Left hindlimb (tissue), 1 donor: ENCODE data around the gene LYRM7.
"Not testable (repeated sequence)": the region's sequence is repeated elsewhere in the genome, so short reads cannot be mapped to it uniquely, and the experiment has no call there.

ENCODE experiments used
- DNase-seq: peaks from one replicate; pipeline ENCODE4 v3.0.0-alpha.2; 2018

LYRM7 gene

GRCh38 chr5:131182839-131183238 lies 12.1 kb downstream of the LYRM7 start:
- DNase-seq: no peak

GRCh38 chr5:131185523-131186104 lies 14.9 kb downstream of the LYRM7 start:
- DNase-seq: no peak

- no peak for DNase-seq
Observed at GRCh38 chr5:131186561-131187256, 16.0 kb downstream of the LYRM7 start.

- DNase-seq: no peak
Observed at GRCh38 chr5:131193106-131193505, 22.4 kb downstream of the LYRM7 start.

GRCh38 chr5:131193897-131194296 lies 23.2 kb downstream of the LYRM7 start:
- DNase-seq: not testable (repeated sequence)

DNA sequence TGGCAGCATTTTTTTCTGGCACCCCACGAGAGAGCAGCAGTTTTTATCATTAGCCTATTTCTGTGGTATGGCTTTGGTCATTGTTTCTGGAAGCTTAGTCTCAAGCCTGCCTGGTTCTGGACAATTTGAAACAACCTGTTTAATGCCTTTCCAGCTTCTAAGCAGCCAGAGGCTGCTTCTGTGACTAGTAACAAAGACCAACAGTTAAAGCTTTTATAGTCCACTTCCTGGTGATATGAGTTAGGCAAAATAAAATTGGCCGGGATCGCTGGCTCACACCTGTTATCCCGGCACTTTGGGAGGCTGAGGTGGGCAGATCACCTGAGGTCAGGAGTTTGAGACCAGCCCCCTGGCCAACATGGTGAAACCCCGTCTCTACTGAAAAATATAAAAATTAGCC lies 24.0 kb downstream of the LYRM7 start:
- no peak for DNase-seq

DNA sequence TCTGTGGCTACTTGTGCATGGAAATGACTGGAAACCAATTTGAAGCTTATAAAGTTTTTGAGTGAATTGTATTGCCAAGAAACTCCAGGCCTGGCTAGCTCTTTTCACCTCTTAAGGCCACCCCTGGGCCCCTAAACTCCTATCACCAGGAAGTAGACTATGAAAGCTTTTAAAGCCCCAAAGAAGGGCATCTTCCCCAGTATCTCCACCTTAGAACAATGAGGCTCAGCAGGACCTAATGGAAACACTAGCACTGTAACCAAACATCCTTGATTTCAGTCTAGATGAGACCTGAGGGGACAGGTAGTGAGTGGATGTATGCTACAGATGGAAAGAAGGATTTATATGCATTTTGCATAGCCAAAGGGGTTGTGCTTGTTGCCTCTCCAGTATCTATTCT lies 25.0 kb downstream of the LYRM7 start:
- no peak for DNase-seq

DNA sequence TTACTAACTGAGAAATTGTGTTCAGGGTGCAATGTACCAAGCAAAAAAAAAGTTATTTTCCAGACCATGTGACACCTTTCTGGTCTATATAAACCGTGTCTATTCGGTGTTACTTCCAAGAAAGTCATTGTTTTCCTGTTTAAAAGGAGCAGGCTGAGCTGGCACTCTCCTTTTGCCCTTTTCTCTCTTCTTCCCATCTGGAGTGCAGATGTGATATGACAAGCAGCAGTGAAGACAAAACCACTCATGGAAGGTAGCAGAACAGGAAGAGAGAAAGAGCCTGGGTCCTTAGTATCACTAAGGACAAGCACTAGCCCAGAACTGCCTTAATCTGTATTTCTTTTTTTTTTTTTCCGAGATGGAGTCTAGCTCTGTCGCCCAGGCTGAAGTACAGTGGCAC lies 25.6 kb downstream of the LYRM7 start:
- DNase-seq: no peak

- DNase-seq: no peak
Observed at GRCh38 chr5:131198625-131199024, 27.9 kb downstream of the LYRM7 start.

GRCh38 chr5:131200560-131200959 lies 29.8 kb downstream of the LYRM7 start:
- DNase-seq: no peak

- DNase-seq: no peak
Observed at GRCh38 chr5:131204964-131205363, 34.2 kb downstream of the LYRM7 start.

DNA sequence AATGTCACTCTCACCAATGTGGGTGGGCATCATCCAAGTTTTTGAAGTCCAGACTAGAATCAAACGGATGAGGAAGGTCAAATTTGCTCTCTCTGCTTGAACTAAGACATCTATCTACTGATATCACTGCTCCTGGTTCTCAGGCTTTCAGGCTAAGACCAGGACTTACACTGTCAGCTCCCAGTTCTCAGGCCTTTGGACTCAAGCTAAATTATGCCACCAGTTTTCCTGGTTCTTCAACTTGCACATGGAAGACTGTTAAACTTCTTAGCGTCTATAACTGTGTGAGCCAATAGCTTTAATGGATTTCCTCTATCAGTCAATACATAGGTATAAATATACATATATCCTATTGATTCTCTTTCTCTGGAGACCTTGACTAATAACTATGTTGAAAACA lies 35.3 kb downstream of the LYRM7 start:
- DNase-seq: no peak

GRCh38 chr5:131206772-131207171 lies 36.0 kb downstream of the LYRM7 start:
- no peak for DNase-seq

DNA sequence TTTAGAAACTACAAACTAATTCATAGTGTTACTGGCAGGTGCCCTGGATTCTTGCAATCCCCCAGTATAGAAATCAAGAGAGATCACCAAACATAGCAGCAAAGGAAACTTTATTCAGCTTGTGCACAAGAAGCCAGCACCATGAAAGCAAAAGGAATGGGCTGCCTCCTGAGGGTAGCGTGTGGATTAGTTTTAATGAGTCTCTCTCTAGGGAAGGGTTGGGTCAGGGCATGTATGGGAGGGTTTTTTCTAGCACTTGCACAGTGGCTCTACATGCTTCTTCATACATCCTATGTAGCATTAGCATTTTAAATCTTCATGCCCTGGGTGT lies 38.4 kb downstream of the LYRM7 start:
- DNase-seq: no peak

DNA sequence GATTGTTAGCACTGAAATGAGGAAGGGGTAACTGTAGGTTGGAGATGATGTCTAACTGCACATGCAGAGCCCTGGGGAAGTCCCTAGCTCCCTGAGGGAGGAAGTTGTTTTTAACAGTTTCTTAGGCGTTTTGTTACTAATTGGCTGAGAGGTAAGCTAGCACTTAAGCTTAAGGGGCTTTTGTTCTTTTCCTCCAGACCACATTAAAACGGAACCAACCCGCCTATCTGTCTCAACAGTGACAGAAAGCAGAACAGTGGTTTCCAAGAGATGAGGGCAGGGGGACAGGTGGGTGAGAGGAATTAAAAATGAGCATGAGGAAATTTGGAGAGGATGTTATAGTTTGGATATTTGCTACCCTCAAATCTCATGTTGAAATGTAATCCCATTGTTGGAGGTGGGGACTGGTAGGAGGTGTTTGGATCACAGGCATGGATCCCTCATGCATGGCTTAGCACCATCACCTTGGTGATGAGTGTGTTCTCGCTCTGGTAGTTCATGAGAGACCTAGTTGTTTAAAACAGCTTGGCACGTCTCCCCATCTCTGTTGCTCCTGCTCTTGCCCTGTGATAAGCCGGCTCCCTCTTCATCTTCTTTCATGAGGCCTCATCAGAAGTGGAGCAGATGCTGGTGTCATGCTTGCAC lies 38.9 kb downstream of the LYRM7 start:
- DNase-seq: no peak

GRCh38 chr5:131210151-131210510 lies 39.4 kb downstream of the LYRM7 start:
- DNase-seq: no peak

DNA sequence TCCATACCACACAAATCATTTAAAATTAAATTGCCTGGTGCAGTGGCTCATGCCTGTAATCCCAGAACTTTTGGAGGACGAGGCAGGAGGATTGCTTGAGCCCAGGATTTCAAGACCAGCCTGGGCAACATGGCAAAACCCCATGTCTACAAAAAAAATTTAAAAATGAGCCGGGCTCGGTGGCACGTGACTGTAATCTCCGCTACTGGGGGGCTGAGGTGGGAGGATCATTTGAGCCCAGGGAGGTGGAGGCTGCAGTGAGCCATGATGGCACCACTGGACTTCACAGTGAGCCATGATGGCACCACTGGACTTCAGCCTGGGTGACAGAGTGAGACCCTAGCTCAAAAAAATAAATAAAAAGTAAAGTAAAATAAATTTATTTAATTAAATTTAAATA lies 40.9 kb downstream of the LYRM7 start:
- DNase-seq: no peak

DNA sequence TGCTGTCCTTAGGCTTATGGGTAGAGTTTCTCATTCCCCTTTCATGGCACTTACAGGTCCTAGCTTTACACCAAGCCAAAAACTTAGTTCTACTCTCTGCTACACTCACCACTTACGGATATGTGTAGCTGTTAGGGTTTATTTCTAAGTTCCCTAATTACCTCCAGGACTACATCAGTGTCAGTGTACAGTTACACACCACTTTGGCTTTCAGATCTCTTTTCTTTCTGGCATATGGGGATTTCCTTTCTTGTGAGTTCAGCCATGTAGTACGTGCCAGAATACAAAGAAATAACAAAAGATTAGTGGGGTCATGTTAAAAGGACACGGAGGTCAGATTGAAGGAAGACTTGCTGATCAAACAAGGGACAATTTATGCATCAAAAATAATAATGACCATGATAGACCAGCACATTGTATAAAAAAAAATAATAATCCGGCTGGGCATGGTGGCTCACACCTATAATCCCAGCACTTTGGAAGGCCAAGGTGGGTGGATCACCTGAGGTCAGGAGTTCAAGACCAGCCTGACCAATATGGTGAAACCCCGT lies 41.8 kb downstream of the LYRM7 start:
- no peak for DNase-seq

GRCh38 chr5:131214609-131215227 lies 44.0 kb downstream of the LYRM7 start:
- no peak for DNase-seq

GRCh38 chr5:131217791-131218190 lies 47.0 kb downstream of the LYRM7 start:
- no peak for DNase-seq

DNA sequence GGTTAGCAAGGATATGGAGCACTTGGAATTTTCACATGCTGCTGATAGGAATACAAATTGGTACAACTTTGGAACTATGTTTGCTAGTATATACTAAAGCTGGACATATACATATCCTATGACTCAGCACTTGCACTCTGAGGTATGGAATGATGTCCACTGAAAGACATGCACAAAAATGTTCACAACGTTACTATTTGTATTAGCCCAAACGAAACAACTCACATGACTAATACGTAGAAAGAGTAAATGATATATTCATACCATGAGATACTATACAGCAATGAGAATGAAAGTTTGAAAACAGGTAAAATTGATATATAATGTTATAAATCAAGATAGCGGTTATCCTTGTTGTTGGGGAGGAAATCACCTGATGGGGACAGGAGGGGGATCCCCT lies 47.6 kb downstream of the LYRM7 start:
- DNase-seq: no peak

- DNase-seq: no peak
Observed at GRCh38 chr5:131220566-131220965, 49.8 kb downstream of the LYRM7 start.

DNA sequence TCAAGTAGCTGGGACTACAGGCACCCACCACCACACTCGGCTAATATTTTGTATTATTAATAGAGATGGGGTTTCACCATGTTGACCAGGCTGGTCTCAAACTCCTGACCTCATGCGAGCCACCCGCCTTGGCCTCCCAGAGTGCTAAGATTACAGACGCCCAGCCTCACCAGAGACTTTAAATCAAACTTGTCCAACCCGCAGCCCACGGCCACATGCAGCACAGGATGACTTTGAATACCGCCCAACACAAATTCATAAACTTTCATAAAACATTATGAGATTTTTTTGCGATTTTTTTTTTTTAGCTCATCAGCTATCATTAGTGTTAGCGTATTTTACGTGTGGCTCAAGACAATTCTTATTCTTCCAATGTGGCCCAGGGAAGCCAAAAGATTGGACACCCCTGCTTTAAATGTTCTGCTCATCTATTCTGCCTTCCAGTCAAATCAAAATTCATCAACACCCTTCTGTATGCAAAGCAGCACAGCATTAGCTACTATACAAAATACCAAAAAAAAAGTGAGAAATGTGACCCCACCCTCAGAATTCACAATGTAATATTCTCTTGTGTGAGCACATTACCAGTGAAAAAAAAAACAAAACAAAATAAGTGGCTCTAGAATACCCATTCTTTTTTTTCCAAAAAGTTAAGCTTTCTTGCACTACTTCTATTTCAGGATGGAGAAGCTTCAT lies 50.4 kb downstream of the LYRM7 start:
- DNase-seq: no peak
